HG02642 (cell line): Measurements from ENCODE around the gene CBX6.

Source experiments
- ATAC-seq: cut with Tn5 transposase; IDR thresholded peaks from one replicate; pipeline ENCODE4 v1.9.1; 2021; ENCODE audit warnings: mild to moderate bottlenecking; ENCODE audit not compliant: unreplicated experiment, poor library complexity

CBX6 gene

GRCh38 chr22:38874529-38875222 lies 2.7 kb upstream of the CBX6 start:
- ATAC-seq: no peak

GRCh38 chr22:38873469-38874411 lies 1.7 kb upstream of the CBX6 start:
- ATAC-seq: no peak

GRCh38 chr22:38872831-38873248 lies 824 bp upstream of the CBX6 start:
- ATAC-seq: no peak

GRCh38 chr22:38871360-38872171 lies 450 bp downstream of the CBX6 start:
- ATAC-seq: peak; percentile 36

- no peak for ATAC-seq
Observed at GRCh38 chr22:38870791-38871359, 1.1 kb downstream of the CBX6 start.

GRCh38 chr22:38870312-38870741 lies 1.7 kb downstream of the CBX6 start:
- ATAC-seq: no peak

GRCh38 chr22:38869663-38870062 lies 2.4 kb downstream of the CBX6 start:
- ATAC-seq: no peak

GRCh38 chr22:38868886-38869381 lies 3.1 kb downstream of the CBX6 start:
- no peak for ATAC-seq

- ATAC-seq: no peak
Observed at GRCh38 chr22:38868286-38868721, 3.7 kb downstream of the CBX6 start.

- ATAC-seq: no peak
Observed at GRCh38 chr22:38867471-38868285, 4.3 kb downstream of the CBX6 start.

- ATAC-seq: no peak
Observed at GRCh38 chr22:38867124-38867455, 4.9 kb downstream of the CBX6 start.

- ATAC-seq: no peak
Observed at GRCh38 chr22:38866399-38867123, 5.5 kb downstream of the CBX6 start.

GRCh38 chr22:38866024-38866398 lies 6.0 kb downstream of the CBX6 start:
- no peak for ATAC-seq

- no peak for ATAC-seq
Observed at GRCh38 chr22:38865201-38866023, 6.6 kb downstream of the CBX6 start.

- no peak for ATAC-seq
Observed at GRCh38 chr22:38864361-38865191, 7.4 kb downstream of the CBX6 start.

GRCh38 chr22:38863531-38864131 lies 8.4 kb downstream of the CBX6 start:
- no peak for ATAC-seq
